ENCODE results near the gene SRGAP3.

The SRGAP3 gene

GRCh38 chr3:9059489-9060400 lies 189.7 kb downstream of the SRGAP3 start:
- no peak for DNase-seq (ENCODE audit: low read depth in 2 of 2)

- no peak for DNase-seq (ENCODE audit: low read depth in 2 of 2)
Measured at GRCh38 chr3:9056581-9056980, 192.9 kb downstream of the SRGAP3 start.

GRCh38 chr3:9047452-9048346 lies 201.7 kb downstream of the SRGAP3 start:
- DNase-seq (ENCODE audit: low read depth in 2 of 2) = no peak

- DNase-seq (ENCODE audit: low read depth in 2 of 2) = no peak
Measured at GRCh38 chr3:9045371-9045770, 204.1 kb downstream of the SRGAP3 start.

- no peak for DNase-seq (ENCODE audit: low read depth in 2 of 2)
Measured at GRCh38 chr3:9043063-9043462, 206.4 kb downstream of the SRGAP3 start.

- no peak for DNase-seq (ENCODE audit: low read depth in 2 of 2)
Measured at GRCh38 chr3:9041626-9042025, 207.8 kb downstream of the SRGAP3 start.

GRCh38 chr3:9040996-9041395 lies 208.4 kb downstream of the SRGAP3 start:
- no peak for DNase-seq (ENCODE audit: low read depth in 2 of 2)

- DNase-seq (ENCODE audit: low read depth in 2 of 2) = no peak
Measured at GRCh38 chr3:9037144-9037711, 212.2 kb downstream of the SRGAP3 start.

- DNase-seq (ENCODE audit: low read depth in 2 of 2) = no peak
Measured at GRCh38 chr3:9036404-9037131, 212.9 kb downstream of the SRGAP3 start.

- no peak for DNase-seq (ENCODE audit: low read depth in 2 of 2)
Measured at GRCh38 chr3:9035961-9036360, 213.5 kb downstream of the SRGAP3 start.

- DNase-seq (ENCODE audit: low read depth in 2 of 2) = no peak
Measured at GRCh38 chr3:9035473-9035872, 214.0 kb downstream of the SRGAP3 start.

GRCh38 chr3:9033867-9034266 lies 215.6 kb downstream of the SRGAP3 start:
- DNase-seq (ENCODE audit: low read depth in 2 of 2) = no peak

- no peak for DNase-seq (ENCODE audit: low read depth in 2 of 2)
Measured at GRCh38 chr3:9032231-9032777, 217.1 kb downstream of the SRGAP3 start.

- DNase-seq (ENCODE audit: low read depth in 2 of 2) = no peak
Measured at GRCh38 chr3:9030034-9030433, 219.4 kb downstream of the SRGAP3 start.

- no peak for DNase-seq (ENCODE audit: low read depth in 2 of 2)
Measured at GRCh38 chr3:9028134-9028533, 221.3 kb downstream of the SRGAP3 start.

GRCh38 chr3:9026320-9027045 lies 223.0 kb downstream of the SRGAP3 start:
- DNase-seq (ENCODE audit: low read depth in 2 of 2) = no peak

- no peak for DNase-seq (ENCODE audit: low read depth in 2 of 2)
Measured at GRCh38 chr3:9024341-9024740, 225.1 kb downstream of the SRGAP3 start.

GRCh38 chr3:9023226-9023590 lies 226.2 kb downstream of the SRGAP3 start:
- no peak for DNase-seq (ENCODE audit: low read depth in 2 of 2)

GRCh38 chr3:9022305-9023225 lies 226.9 kb downstream of the SRGAP3 start:
- no peak for DNase-seq (ENCODE audit: low read depth in 2 of 2)

Measured in activated CD4-positive, alpha-beta T cell treated with anti-CD3 and anti-CD28 coated beads for 24 hours (primary cell).